HepG2 (cell line): ENCODE measurements around the gene CNNM2. TPM values are rescaled to one million over a fixed set of nuclear protein-coding genes. Genes with fewer than 3 reads are reported as not detected.

Source experiments
- AKNA ChIP-seq: sonication (generic); formaldehyde crosslinking; IDR thresholded peaks from 2 replicates; pipeline ENCODE4 v1.4.0; 2020; ENCODE audit warnings: missing genetic modification reagents, borderline replicate concordance
- CBX2 ChIP-seq, 2 experiments: fragments of 200-600 bp in 1 of 2; sonication (generic); formaldehyde crosslinking in 1 of 2; IDR thresholded peaks; 2 replicates each; pipeline versions ENCODE4 v1.7.0 to v1.8.1; 2018 to 2022; ENCODE audit warnings: low read depth in 2 of 2, low read length in 1 of 2, mild to moderate bottlenecking in 1 of 2, missing genetic modification reagents in 1 of 2
- DNMT3B ChIP-seq: conservative IDR thresholded peaks from 2 replicates; pipeline ENCODE4 v1.6.1; 2016; ENCODE audit warnings: missing biosample characterization, control low read depth
- GRHL1 ChIP-seq: sonication (generic); formaldehyde crosslinking; conservative IDR thresholded peaks from 2 replicates; pipeline ENCODE4 v1.8.0; 2022; ENCODE audit warnings: missing genetic modification reagents
- GTF2F1 ChIP-seq: fragments of 150-350 bp; IDR thresholded peaks from 2 replicates; pipeline ENCODE4 v1.6.1; 2014; ENCODE audit warnings: low read length
- KDM1A ChIP-seq: IDR thresholded peaks from 2 replicates; pipeline ENCODE4 v1.6.1; 2016; ENCODE audit warnings: missing compliant biosample characterization
- MBD4 ChIP-seq: IDR thresholded peaks from 2 replicates; pipeline ENCODE4 v1.6.1; 2012; ENCODE audit warnings: low read length, inconsistent platforms, borderline replicate concordance
- NFE2L2 ChIP-seq: fragments of 150-350 bp; IDR thresholded peaks from 2 replicates; pipeline ENCODE4 v1.6.1; 2014; ENCODE audit warnings: low read length
- NR2F6 ChIP-seq, 2 experiments: IDR thresholded peaks; 2 replicates each; pipeline ENCODE4 v1.6.1; 2016; ENCODE audit warnings: antibody characterized with exemption in 1 of 2, mild to moderate bottlenecking in 1 of 2
- PRDM15 ChIP-seq: sonication (generic); formaldehyde crosslinking; IDR thresholded peaks from 2 replicates; pipeline ENCODE4 v1.4.0; 2020; ENCODE audit warnings: missing genetic modification reagents
- STAT5B ChIP-seq: sonication (generic); formaldehyde crosslinking; IDR thresholded peaks from 2 replicates; pipeline ENCODE4 v1.4.0; 2020; ENCODE audit warnings: missing genetic modification reagents
- TRAFD1 ChIP-seq: sonication (generic); formaldehyde crosslinking; IDR thresholded peaks from 2 replicates; pipeline ENCODE4 v1.5.1; 2020; ENCODE audit warnings: missing genetic modification reagents, mild to moderate bottlenecking, borderline replicate concordance
- ZKSCAN1 ChIP-seq: fragments of 150-350 bp; IDR thresholded peaks from 2 replicates; pipeline ENCODE4 v1.6.1; 2014; ENCODE audit warnings: low read length
- ZNF605 ChIP-seq: sonication (generic); formaldehyde crosslinking; IDR thresholded peaks from 2 replicates; pipeline ENCODE4 v1.8.0; 2022; ENCODE audit warnings: mild to moderate bottlenecking, missing genetic modification reagents
- ZNF780A ChIP-seq: sonication (generic); formaldehyde crosslinking; IDR thresholded peaks from 2 replicates; pipeline ENCODE4 v1.8.0; 2022; ENCODE audit warnings: mild to moderate bottlenecking, missing genetic modification reagents, moderate library complexity
- polyA plus RNA-seq, 8 experiments: library from polyadenylated mRNA; depleted of rRNA in 3 of 8; stranded (reverse) in 7 of 8; unstranded in 1 of 8; fragments of >200 nt; fragmentation: Illumina TruSeq in 4 of 8; extraction: Trizol in 4 of 8; gene quantifications; 2 replicates each; pipeline versions ENCODE4 v1.2.1 to v1.2.3, GENCODE V29; 2011 to 2016; ENCODE audit warnings: low read depth in 4 of 8, missing spikeins in 1 of 8, mixed read lengths in 1 of 8; ENCODE audit not compliant: insufficient read depth in 1 of 8
- total RNA-seq, 5 experiments: library from RNA; depleted of rRNA; stranded (reverse); fragments of >200 nt; fragmentation: Illumina TruSeq; extraction: Trizol; gene quantifications; 2 replicates each; pipeline ENCODE4 v1.2.3, GENCODE V29; 2016; ENCODE audit warnings: low read depth in 1 of 5

Gene CNNM2
- total and polyA plus RNA-seq, 2 of the 13 experiments (the other 11 are each of a cell fraction or from before 2014, with no cell fraction given) = 7.1 to 9.0 TPM

GRCh38 chr10:103053659-103054581 lies 135.8 kb downstream of the CNNM2 start (continued):
- TF ChIP-seq AKNA = no peak
- TF ChIP-seq ZKSCAN1 = peak; percentile 35; the same call in 1 of the 2 replicates
- no peak for TF ChIP-seq PRDM15
- no peak for TF ChIP-seq GRHL1 (CRISPR knock-in tag)
- no peak for TF ChIP-seq GTF2F1
- 0 out of 2 replicates have a peak, but pooled peaks have one; percentile 59 for TF ChIP-seq STAT5B
- no peak for TF ChIP-seq NFE2L2
- TF ChIP-seq ZNF780A (CRISPR knock-in tag) = peak; percentile 76; the same call in 1 of the 2 replicates
- no peak for TF ChIP-seq MBD4
- 0 out of 2 replicates have a peak, but pooled peaks have one; percentile 60 for TF ChIP-seq NR2F6 (IDR thresholded peaks at IDR 0.05)
- TF ChIP-seq NR2F6 (CRISPR knock-in tag; IDR thresholded peaks at IDR 0.05) = peak; percentile 79
- TF ChIP-seq KDM1A (CRISPR knock-in tag) = peak; percentile 96
- peak; percentile 90 for TF ChIP-seq ZNF605 (CRISPR knock-in tag)
- TF ChIP-seq CBX2 (IDR thresholded peaks at IDR 0.05; ENCODE audit: low read depth, low read length) = no peak
- no peak; the same call in 1 of the 2 replicates for TF ChIP-seq CBX2 (CRISPR knock-in tag; IDR thresholded peaks at IDR 0.05; ENCODE audit: low read depth)
- TF ChIP-seq TRAFD1 = no peak
- 0 out of 2 replicates have a peak, but pooled peaks have one; percentile 59 for TF ChIP-seq DNMT3B (CRISPR knock-in tag)
